Inflammatory macrophage (primary cell): ENCODE measurements around the gene ATP5MC2.
"Not testable (repeated sequence)": the region's sequence is repeated elsewhere in the genome, so short reads cannot be mapped to it uniquely, and the experiment has no call there.

Experiments used
- DNase-seq, 2 donors: peaks; one replicate each; pipeline ENCODE4 v3.0.0-alpha.2; 2020 to 2022

The ATP5MC2 gene

GRCh38 chr12:53645165-53645564 lies 30.7 kb downstream of the ATP5MC2 start:
- DNase-seq: no peak

- no peak for DNase-seq
Observed at GRCh38 chr12:53644133-53644532, 31.8 kb downstream of the ATP5MC2 start.

- no peak for DNase-seq
Observed at GRCh38 chr12:53643232-53643979, 32.5 kb downstream of the ATP5MC2 start.

- DNase-seq: no peak
Observed at GRCh38 chr12:53638057-53638456, 37.8 kb downstream of the ATP5MC2 start.

DNA sequence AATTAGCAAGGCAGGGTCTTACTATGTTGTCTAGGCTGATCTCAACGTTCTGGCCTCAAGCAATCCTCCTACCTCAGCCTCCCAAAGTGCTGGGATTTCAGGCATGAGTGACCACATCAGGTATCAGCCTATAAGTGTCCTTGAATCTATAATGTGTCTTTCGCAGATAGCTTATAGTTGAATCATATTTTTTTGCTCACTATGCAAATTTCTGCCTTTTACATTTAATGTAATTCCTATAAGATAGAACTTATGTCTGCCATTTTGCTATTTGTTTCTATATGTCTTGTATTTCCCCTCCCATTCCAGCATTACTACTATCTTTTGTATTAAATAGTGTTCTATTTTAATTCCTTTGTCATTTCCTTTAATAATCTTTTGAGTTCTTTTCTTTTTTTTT lies 39.2 kb downstream of the ATP5MC2 start:
- no peak for DNase-seq

DNA sequence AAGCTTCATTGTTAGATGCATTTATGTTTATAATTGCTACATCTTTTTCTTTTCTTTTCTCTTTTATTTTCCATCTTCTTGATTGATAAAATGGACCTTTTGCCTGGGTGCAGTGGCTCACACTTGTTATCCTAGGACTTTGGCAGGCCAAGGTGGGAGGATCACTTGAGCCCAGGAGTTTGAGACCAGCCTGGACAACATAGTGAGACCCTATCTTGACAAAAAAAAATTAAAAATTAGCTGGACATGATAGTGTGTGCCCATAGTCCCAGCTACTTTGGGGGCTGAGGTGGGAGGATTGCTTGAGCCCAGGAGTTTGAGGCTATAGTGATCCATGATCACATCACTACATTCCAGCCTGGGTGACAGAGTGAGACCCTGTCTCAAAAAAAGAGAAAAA lies 40.2 kb downstream of the ATP5MC2 start:
- not testable (repeated sequence) for DNase-seq

DNA sequence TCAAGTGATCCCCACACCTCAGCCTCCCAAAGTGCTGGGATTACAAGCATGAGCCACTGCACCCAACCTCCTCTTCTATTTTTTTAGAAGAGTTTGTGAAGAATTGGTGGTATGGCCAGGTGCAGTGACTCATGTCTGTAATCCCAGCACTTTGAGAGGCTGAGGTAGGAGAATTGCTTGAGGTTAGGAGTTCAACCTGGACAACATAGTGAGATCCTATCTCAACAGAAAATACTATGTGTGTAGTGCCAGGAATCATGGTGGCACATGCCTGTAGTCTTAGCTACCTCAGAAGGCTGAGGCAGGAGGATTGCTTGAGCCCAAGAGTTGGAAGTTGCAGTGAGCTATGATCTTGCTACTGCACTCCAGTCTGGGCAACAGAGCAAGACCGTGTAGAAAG lies 44.2 kb downstream of the ATP5MC2 start:
- no peak for DNase-seq

- no peak for DNase-seq
Observed at GRCh38 chr12:53627919-53628318, 48.0 kb downstream of the ATP5MC2 start.

DNA sequence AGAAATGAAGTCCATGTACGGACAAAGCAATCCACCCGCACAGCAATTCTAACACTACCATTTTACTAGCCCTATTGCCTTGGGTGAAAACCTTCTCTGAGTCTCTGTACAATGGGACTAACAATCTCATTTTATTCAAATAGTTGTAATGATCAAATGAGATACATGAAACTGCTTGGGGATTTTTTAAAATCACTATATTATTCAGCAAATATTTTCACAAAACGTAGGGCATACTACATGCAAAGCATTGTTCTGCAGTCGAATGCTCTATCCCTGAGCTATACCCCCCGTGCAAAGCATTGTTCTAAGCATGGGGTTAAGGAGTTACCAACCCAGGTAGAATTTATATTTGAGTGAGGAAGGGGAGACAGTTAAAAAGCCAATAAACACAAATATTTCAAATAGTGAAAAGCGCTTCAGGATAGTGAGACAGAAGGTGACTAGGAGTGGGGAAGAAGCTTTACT lies 49.1 kb downstream of the ATP5MC2 start:
- no peak for DNase-seq

DNA sequence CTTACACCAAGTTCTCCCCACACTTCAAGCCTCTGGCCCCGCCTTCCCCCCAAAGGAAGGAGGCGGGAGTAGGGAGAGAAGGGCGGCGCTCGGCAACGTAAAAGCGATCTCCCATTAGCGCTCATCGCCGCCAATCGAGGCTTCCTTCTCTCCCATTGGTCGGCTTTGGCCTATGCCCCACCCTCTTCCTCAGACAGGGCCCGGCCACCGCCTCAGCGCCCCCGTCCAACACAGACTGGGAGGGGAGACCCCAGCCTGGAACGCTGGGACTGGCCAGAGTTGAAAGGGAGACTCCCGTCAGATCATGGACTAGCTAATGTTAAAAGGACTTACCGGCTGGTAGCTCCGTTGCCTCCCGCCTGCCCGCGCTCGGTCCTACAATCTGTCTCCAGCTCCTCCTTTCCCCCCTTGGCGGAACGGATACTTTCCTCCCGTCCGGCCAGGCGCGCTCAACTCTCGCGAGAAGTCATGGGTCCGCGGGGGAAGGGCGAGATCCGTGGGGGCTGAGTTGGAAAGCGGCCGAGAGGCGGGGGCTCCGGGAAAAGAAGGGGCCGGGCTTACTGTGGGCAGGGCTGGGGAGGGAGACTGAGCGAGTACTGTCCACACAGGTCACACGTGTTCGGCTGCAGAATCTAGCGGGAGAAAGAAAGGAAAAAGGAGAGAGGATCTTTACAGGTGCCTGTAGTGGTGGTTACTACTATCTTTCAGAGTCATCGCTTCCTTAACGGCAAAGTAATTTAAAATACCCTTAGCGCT lies 49.8 kb downstream of the ATP5MC2 start, which contains the start of gene ATF7:
Gene ATF7 (minus strand): TSS at position 437 of the 756 bp plus-strand sequence. CDS start 25,382 bp downstream, outside the sequence.
- DNase-seq: peak; percentile 97 to 98

DNA sequence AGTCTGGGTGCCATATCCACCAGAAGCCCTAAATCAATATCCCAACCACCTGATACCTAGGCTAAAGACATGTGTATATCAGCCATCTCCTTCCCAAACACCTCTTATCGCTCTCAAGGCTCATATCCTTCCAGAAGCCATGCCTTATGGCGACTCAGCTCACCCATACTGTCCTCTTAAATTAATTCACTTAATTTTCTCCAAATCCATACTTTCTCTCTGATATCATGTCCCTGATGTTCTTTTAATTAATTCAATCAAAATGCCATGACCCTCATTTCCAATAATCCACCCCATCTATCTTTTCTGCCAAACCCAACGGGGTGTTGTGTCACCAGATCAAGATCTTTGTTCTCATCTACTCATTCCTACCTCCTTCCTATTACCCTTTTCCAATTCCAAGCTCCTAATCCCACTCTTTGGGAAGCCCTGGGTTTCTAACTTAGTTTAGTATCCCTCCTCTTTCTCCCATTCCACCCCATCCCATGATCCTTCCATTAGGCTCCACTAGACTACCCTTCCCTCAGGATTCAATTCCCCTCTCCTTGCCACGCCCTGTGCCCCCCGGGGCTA lies 50.4 kb downstream of the ATP5MC2 start:
- no peak for DNase-seq

DNA sequence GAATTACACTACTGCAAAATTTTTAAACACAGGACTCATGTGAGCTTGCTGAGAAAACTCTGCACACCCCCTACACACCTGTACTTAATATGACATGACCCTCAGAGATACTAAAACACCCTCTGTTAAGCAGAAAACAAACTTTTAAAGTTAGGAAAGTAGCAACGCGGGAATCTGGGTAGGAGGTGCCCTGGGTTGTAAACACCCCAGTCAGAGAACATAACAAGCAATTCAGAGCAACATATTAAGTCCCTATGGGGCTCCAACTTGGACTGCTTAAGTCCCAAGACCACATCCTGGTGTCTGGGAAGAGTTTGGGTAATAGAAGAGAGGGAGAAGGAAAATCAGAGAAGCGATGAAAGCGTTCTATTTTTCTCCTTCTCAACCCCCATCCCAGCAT lies 50.9 kb downstream of the ATP5MC2 start:
- DNase-seq: no peak

GRCh38 chr12:53624458-53624857 lies 51.4 kb downstream of the ATP5MC2 start:
- peak in 1 of 2 donors; percentile 11 for DNase-seq

DNA sequence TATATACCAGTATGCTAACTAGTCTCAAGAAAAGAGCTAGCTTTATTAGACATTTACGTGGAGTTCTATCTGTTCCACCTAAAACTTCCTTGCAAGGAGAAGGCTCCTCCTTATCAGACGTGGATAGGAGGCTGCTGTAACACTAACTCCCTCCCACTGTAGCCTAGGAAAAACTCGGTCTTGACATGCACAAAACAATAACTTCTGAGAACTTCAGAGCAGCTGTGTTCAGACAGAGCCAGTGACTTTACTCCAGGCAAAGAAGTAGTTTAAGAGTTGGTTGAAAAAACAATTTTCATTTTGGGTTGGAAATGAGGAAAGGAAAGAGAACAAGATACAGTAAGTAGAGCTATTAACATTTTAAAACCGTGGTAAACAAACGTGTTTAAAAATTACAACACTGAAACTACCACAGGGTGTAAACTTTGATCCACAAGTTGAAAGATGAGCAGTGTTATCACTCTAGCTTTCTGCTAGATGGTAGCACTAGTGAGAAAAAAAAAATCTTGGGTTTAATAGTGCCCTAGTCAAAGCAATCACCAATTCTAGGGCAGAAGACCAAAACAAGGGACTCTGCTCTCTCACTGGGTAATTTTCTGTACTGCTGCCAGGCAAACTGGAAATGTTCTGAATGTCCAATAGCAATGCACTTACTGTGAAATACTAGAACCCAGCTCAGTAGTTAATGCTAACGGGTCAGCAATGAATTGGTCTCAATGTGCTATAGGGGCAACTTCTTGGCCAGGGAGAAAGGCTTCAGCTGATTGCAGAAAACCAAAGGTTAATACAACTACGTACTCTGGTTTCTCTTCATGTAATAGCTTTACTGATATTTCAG lies 52.1 kb downstream of the ATP5MC2 start:
- DNase-seq: peak in 1 of 2 donors; percentile 15

GRCh38 chr12:53622724-53623123 lies 53.2 kb downstream of the ATP5MC2 start:
- DNase-seq: no peak

GRCh38 chr12:53618275-53618674 lies 57.6 kb downstream of the ATP5MC2 start:
- peak in 1 of 2 donors; percentile 68 for DNase-seq

DNA sequence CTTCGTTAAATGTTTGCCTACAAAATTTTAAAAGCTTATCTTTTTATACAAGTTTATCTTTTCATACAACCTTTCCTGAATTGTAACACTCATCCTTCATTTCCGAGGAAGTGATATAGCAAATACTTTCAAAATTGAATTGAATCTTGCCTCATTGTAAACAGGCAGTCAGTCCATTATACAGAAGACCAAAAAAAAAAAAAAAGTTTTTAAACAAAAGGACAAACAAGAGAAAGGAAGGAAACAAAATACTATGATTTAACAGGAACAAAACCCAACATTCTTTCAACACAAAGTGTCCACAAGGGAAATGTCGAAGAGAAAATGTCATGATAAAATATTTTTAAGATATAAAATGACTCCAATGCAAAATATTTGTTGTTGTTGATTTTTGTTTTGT lies 58.2 kb downstream of the ATP5MC2 start:
- peak in 1 of 2 donors; percentile 34 for DNase-seq

DNA sequence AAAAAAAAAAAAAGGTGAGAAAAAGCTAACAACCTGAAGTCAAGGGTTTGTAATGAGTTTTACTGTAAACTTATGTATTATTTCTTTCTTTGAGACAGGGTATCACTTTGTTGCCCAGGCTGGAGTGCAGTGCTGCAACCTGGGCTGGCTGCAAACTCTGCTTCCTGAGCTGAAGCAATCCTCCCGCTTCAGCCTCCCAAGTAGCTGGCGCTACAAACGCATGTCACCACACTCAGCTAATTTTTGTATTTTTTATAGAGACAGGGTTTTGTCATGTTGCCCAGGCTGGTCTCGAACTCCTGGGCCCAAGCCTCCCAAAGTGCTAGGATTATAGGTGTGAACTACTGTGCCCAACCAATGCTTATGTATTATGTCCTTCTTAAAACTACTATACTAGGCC lies 58.9 kb downstream of the ATP5MC2 start:
- no peak for DNase-seq
